Tibial nerve (tissue), 4 donors: Measurements from ENCODE around the gene KCNK10. TPM values are rescaled to one million over a fixed set of nuclear protein-coding genes. Genes with fewer than 3 reads are reported as not detected.

Experiments used
- DNase-seq, 2 donors: peaks; one replicate each; pipeline ENCODE4 v3.0.0-alpha.2; 2019; ENCODE audit warnings: low spot score in 2 of 2
- H3K27ac ChIP-seq, 4 donors: fragments of 200-600 bp; sonication (generic) in 3 of 4; one replicate each; pipeline ENCODE4 v1.5.1; 2017 to 2019; ENCODE audit warnings: mild to moderate bottlenecking in 1 of 4
- H3K27me3 ChIP-seq, 2 donors: fragments of 200-600 bp; sonication (generic) in 1 of 2; one replicate each; pipeline versions ENCODE4 v1.5.1 to v1.6.0; 2017 to 2019
- H3K36me3 ChIP-seq, 3 donors: fragments of 200-600 bp; sonication (generic); one replicate each; pipeline ENCODE4 v1.5.1; 2018 to 2019
- H3K4me1 ChIP-seq, 4 donors: fragments of 200-600 bp; sonication (generic) in 3 of 4; one replicate each; pipeline ENCODE4 v1.5.1; 2017 to 2019
- H3K4me3 ChIP-seq, 4 donors: fragments of 200-600 bp; sonication (generic) in 3 of 4; one replicate each; pipeline ENCODE4 v1.5.1; 2017 to 2019; ENCODE audit warnings: mild to moderate bottlenecking in 1 of 4, moderate library complexity in 1 of 4
- H3K9me3 ChIP-seq, 4 donors: fragments of 200-600 bp; sonication (generic) in 3 of 4; one replicate each; pipeline ENCODE4 v1.5.1; 2017 to 2019
- CTCF ChIP-seq, 5 experiments: fragments of 200-600 bp in 3 of 5; fragments of 450-650 bp in 2 of 5; sonication (generic) in 3 of 5; IDR thresholded peaks; one replicate each; pipeline ENCODE4 v1.5.1; 2016 to 2019; ENCODE audit warnings: antibody characterized with exemption in 5 of 5, mild to moderate bottlenecking in 3 of 5, moderate library complexity in 2 of 5
- EP300 ChIP-seq, 2 donors: sonication (generic); formaldehyde crosslinking; IDR thresholded peaks; one replicate each; pipeline ENCODE4 v1.6.1; 2017; ENCODE audit warnings: antibody characterized with exemption in 2 of 2, mild to moderate bottlenecking in 1 of 2
- POLR2A ChIP-seq, 2 donors: fragments of 450-650 bp; IDR thresholded peaks; one replicate each; pipeline ENCODE4 v1.6.1; 2017; ENCODE audit warnings: antibody characterized with exemption in 2 of 2, mild to moderate bottlenecking in 2 of 2, moderate library complexity in 2 of 2
- WGBS, 2 donors: methylation state at CpG; one replicate each; pipeline ENCODE4 v1.1.5; 2018; 5-methylcytosine and 5-hydroxymethylcytosine counted together
- total RNA-seq, 4 donors: library from RNA; depleted of rRNA; stranded (reverse); fragments of >200 nt; gene quantifications; one replicate each; pipeline ENCODE4 v1.1.0, GENCODE V29; 2016

Gene KCNK10
- total RNA-seq, 4 donors from 2014 or later: not detected

- Histone ChIP-seq H3K9me3 (peaks cover 0 to 7% (median 0%) of the 10 kb centered on the region in 4 donors), H3K27me3 (no peaks in the 10 kb centered on the region), H3K36me3 (no peaks in the 10 kb centered on the region), H3K4me1 (no peaks in the 10 kb centered on the region), H3K27ac (no peak overlapping the region), H3K4me3 (no peak overlapping the region)
- DNase-seq: no peak
- TF ChIP-seq POLR2A (IDR thresholded peaks at IDR 0.05) (no peak), CTCF (IDR thresholded peaks at IDR 0.05) (no peak), EP300 (IDR thresholded peaks at IDR 0.05) (no peak)
Measured at GRCh38 chr14:88289234-88289633, 33.8 kb downstream of the KCNK10 start.

- peaks cover 0 to 7% (median 0%) of the 10 kb centered on the region in 4 donors for H3K9me3 ChIP-seq
- 61 to 64% methylated on average over 1 of the region's 1 CpG for WGBS, 2 donors
- no peak overlapping the region for H3K27ac ChIP-seq
- H3K27me3 ChIP-seq: no peaks in the 10 kb centered on the region
- TF ChIP-seq POLR2A (IDR thresholded peaks at IDR 0.05) (no peak), EP300 (IDR thresholded peaks at IDR 0.05) (no peak), CTCF (IDR thresholded peaks at IDR 0.05) (no peak)
- no peaks in the 10 kb centered on the region for H3K36me3 ChIP-seq
- DNase-seq: no peak
- no peaks in the 10 kb centered on the region for H3K4me1 ChIP-seq
- H3K4me3 ChIP-seq: no peak overlapping the region
Measured at GRCh38 chr14:88286309-88286708, 36.8 kb downstream of the KCNK10 start.

GRCh38 chr14:88281447-88281846 is 41.6 kb downstream of the KCNK10 start:
- no peaks in the 10 kb centered on the region for H3K36me3 ChIP-seq
- DNase-seq: no peak
- H3K4me3 ChIP-seq: no peak overlapping the region
- WGBS, 2 donors: 81% methylated on average over 3 of the region's 3 CpGs
- H3K4me1 ChIP-seq: no peaks in the 10 kb centered on the region
- peaks cover 0 to 7% (median 0%) of the 10 kb centered on the region in 4 donors for H3K9me3 ChIP-seq
- H3K27ac ChIP-seq: no peak overlapping the region
- no peaks in the 10 kb centered on the region for H3K27me3 ChIP-seq
- TF ChIP-seq CTCF (IDR thresholded peaks at IDR 0.05) (no peak), EP300 (IDR thresholded peaks at IDR 0.05) (no peak), POLR2A (IDR thresholded peaks at IDR 0.05) (no peak)

GRCh38 chr14:88276923-88277596 is 46.0 kb downstream of the KCNK10 start:
- Histone ChIP-seq H3K4me3 (no peak overlapping the region), H3K9me3 (no peaks in the 10 kb centered on the region), H3K27ac (no peak overlapping the region), H3K36me3 (no peaks in the 10 kb centered on the region), H3K27me3 (no peaks in the 10 kb centered on the region), H3K4me1 (no peaks in the 10 kb centered on the region)
- 84 to 85% methylated on average over 3 of the region's 3 CpGs for whole genome bisulfite sequencing, 2 donors
- TF ChIP-seq CTCF (IDR thresholded peaks at IDR 0.05) (no peak), EP300 (IDR thresholded peaks at IDR 0.05) (no peak), POLR2A (IDR thresholded peaks at IDR 0.05) (no peak)
- DNase-seq: no peak

- Histone ChIP-seq H3K9me3 (no peaks in the 10 kb centered on the region), H3K4me3 (no peak overlapping the region), H3K4me1 (no peaks in the 10 kb centered on the region), H3K36me3 (no peaks in the 10 kb centered on the region), H3K27ac (no peak overlapping the region), H3K27me3 (no peaks in the 10 kb centered on the region)
- TF ChIP-seq EP300 (IDR thresholded peaks at IDR 0.05) (no peak), CTCF (IDR thresholded peaks at IDR 0.05) (no peak), POLR2A (IDR thresholded peaks at IDR 0.05) (no peak)
- WGBS, 2 donors: 71 to 76% methylated on average over 10 of the region's 10 CpGs
- no peak for DNase-seq
Measured at GRCh38 chr14:88272390-88273269, 50.4 kb downstream of the KCNK10 start.
